ENCODE results near the gene GSTM4.

DNA sequence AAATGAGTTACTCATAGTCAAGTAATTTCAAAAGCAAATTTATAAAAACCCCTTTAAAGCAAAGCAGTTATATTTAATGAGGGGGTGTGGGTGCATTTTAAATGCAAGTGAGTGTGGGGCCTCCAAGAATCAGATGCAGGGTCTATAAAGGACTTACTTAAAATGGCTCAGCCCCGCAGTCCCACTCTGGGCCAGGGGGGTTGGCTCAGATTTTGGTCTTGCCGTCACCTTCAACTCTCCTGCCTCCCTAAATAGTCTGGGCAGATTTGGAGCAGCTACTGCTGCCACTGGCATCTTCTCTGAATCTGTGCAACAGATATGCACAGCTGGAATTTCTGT, 20.1 kb upstream of the GSTM4 start:
- TF ChIP-seq, protein P1, sequence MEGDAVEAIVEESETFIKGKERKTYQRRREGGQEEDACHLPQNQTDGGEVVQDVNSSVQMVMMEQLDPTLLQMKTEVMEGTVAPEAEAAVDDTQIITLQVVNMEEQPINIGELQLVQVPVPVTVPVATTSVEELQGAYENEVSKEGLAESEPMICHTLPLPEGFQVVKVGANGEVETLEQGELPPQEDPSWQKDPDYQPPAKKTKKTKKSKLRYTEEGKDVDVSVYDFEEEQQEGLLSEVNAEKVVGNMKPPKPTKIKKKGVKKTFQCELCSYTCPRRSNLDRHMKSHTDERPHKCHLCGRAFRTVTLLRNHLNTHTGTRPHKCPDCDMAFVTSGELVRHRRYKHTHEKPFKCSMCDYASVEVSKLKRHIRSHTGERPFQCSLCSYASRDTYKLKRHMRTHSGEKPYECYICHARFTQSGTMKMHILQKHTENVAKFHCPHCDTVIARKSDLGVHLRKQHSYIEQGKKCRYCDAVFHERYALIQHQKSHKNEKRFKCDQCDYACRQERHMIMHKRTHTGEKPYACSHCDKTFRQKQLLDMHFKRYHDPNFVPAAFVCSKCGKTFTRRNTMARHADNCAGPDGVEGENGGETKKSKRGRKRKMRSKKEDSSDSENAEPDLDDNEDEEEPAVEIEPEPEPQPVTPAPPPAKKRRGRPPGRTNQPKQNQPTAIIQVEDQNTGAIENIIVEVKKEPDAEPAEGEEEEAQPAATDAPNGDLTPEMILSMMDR (conservative IDR thresholded peaks at IDR 0.05 in 1 of 2, IDR thresholded peaks at IDR 0.05 in 1 of 2; ENCODE audit: low read depth in 1 of 2, low read length in 2 of 2), result no peak
- TF ChIP-seq EZH2 (IDR thresholded peaks at IDR 0.05; ENCODE audit: low read length, missing control alignments), result no peak
